Mesothelial cell of epicardium (in vitro differentiated cells): ENCODE data around the gene MUC5AC. TPM values are rescaled to one million over a fixed set of nuclear protein-coding genes. Genes with fewer than 3 reads are reported as not detected.

Experiments
- DNase-seq, 2 experiments: peaks; one replicate each; pipeline ENCODE4 v3.0.0; 2021; ENCODE audit warnings: low spot score in 2 of 2; ENCODE audit not compliant: unreplicated experiment in 2 of 2
- H3K27ac Mint-ChIP-seq: 2 replicates; pipeline ENCODE4 v1.8.0; 2021; ENCODE audit warnings: mixed read lengths
- H3K27me3 Mint-ChIP-seq: 2 replicates; pipeline ENCODE4 v1.8.0; 2021; ENCODE audit warnings: low read depth, mixed read lengths
- H3K36me3 Mint-ChIP-seq: 2 replicates; pipeline ENCODE4 v1.8.0; 2021; ENCODE audit warnings: mixed read lengths
- H3K4me1 Mint-ChIP-seq: 2 replicates; pipeline ENCODE4 v1.8.0; 2021; ENCODE audit warnings: mixed read lengths
- H3K4me3 Mint-ChIP-seq: 2 replicates; pipeline ENCODE4 v1.8.0; 2021; ENCODE audit warnings: mild to moderate bottlenecking, moderate library complexity, mixed read lengths
- H3K9me3 Mint-ChIP-seq: 2 replicates; pipeline ENCODE4 v1.8.0; 2021; ENCODE audit warnings: mixed read lengths
- total RNA-seq: library from RNA; stranded (reverse); gene quantifications from 3 replicates; pipeline ENCODE4 v1.2.1, GENCODE V29; 2021
- TF ChIP-seq, protein P1 (sequence below): fragments of 200-600 bp; sonication (generic); IDR thresholded peaks from one replicate; pipeline ENCODE4 v1.5.0; 2021; ENCODE audit warnings: antibody characterized with exemption; ENCODE audit not compliant: unreplicated experiment

Gene MUC5AC
- total RNA-seq, 1 donor from 2014 or later: not detected

GRCh38 chr11:1129611-1130160 is 28.1 kb upstream of the MUC5AC start:
- Mint-ChIP-seq H3K36me3 (no peaks in the 10 kb centered on the region), H3K4me3 (no peak overlapping the region), H3K27ac (no peak overlapping the region), H3K27me3 (peaks cover 3% of the 10 kb centered on the region), H3K9me3 (peaks cover 16% of the 10 kb centered on the region), H3K4me1 (no peaks in the 10 kb centered on the region)
- DNase-seq: no peak
- TF ChIP-seq, protein P1, sequence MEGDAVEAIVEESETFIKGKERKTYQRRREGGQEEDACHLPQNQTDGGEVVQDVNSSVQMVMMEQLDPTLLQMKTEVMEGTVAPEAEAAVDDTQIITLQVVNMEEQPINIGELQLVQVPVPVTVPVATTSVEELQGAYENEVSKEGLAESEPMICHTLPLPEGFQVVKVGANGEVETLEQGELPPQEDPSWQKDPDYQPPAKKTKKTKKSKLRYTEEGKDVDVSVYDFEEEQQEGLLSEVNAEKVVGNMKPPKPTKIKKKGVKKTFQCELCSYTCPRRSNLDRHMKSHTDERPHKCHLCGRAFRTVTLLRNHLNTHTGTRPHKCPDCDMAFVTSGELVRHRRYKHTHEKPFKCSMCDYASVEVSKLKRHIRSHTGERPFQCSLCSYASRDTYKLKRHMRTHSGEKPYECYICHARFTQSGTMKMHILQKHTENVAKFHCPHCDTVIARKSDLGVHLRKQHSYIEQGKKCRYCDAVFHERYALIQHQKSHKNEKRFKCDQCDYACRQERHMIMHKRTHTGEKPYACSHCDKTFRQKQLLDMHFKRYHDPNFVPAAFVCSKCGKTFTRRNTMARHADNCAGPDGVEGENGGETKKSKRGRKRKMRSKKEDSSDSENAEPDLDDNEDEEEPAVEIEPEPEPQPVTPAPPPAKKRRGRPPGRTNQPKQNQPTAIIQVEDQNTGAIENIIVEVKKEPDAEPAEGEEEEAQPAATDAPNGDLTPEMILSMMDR: no peak

GRCh38 chr11:1130276-1131032 is 27.3 kb upstream of the MUC5AC start:
- Mint-ChIP-seq H3K27ac (no peak overlapping the region), H3K4me3 (no peak overlapping the region), H3K27me3 (peaks cover 3% of the 10 kb centered on the region), H3K36me3 (no peaks in the 10 kb centered on the region), H3K4me1 (no peaks in the 10 kb centered on the region), H3K9me3 (peaks cover 22% of the 10 kb centered on the region)
- no peak for DNase-seq
- TF ChIP-seq, protein P1: no peak

- Mint-ChIP-seq H3K4me1 (no peaks in the 10 kb centered on the region), H3K27ac (no peak overlapping the region), H3K4me3 (no peak overlapping the region), H3K9me3 (peaks cover 25% of the 10 kb centered on the region), H3K36me3 (no peaks in the 10 kb centered on the region), H3K27me3 (peaks cover 3% of the 10 kb centered on the region)
- peak in 1 of 2 experiments; percentile 35 for DNase-seq
- TF ChIP-seq, protein P1: no peak
Observed at GRCh38 chr11:1131033-1131911, 26.5 kb upstream of the MUC5AC start.

GRCh38 chr11:1134848-1135445 is 22.8 kb upstream of the MUC5AC start:
- peaks cover 8% of the 10 kb centered on the region for H3K27me3 Mint-ChIP-seq
- TF ChIP-seq, protein P1: no peak
- H3K27ac Mint-ChIP-seq: no peak overlapping the region

DNA sequence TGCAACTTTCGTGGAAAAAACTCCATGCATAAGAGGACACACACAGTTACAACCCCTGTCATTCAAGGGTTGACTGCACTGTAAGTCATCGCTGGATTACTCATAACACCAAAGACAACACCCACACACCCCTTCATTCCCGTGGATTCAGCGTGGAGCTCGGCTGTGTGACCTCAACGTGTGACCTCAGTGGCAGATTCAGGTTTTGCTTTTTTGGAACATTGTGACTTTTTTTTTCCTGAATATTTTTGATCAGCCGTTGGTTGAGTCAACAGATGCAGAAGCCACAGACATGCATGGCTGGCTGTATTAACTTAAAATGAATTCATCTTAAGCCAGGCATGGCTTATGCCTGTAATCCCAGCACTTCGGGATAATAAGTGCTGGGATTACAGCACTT is 19.7 kb upstream of the MUC5AC start:
- DNase-seq: no peak
- peaks cover 9% of the 10 kb centered on the region for H3K27me3 Mint-ChIP-seq
- peaks cover 52% of the 10 kb centered on the region for H3K9me3 Mint-ChIP-seq
- H3K36me3 Mint-ChIP-seq: no peaks in the 10 kb centered on the region
- H3K27ac Mint-ChIP-seq: no peak overlapping the region
- H3K4me3 Mint-ChIP-seq: no peak overlapping the region
- peaks cover 15% of the 10 kb centered on the region for H3K4me1 Mint-ChIP-seq
- TF ChIP-seq, protein P1: no peak

More at GRCh38 chr11:1134848-1135445, 22.8 kb upstream of the MUC5AC start:
- no peak overlapping the region for H3K4me3 Mint-ChIP-seq
- H3K36me3 Mint-ChIP-seq: no peaks in the 10 kb centered on the region
- peaks cover 34% of the 10 kb centered on the region for H3K9me3 Mint-ChIP-seq
- DNase-seq: no peak
- peaks cover 11% of the 10 kb centered on the region for H3K4me1 Mint-ChIP-seq
